SU-DHL-6 (cell line): Measurements from ENCODE around the gene NMNAT2.

Experiments used
- H2AFZ ChIP-seq: fragments of 200-600 bp; sonication (generic); 2 replicates; pipeline ENCODE4 v1.6.1; 2014; ENCODE audit warnings: low read depth, mild to moderate bottlenecking, moderate library complexity, mixed read lengths, antibody characterized with exemption, low read length; ENCODE audit not compliant: severe bottlenecking
- H3F3A ChIP-seq: fragments of 200-600 bp; shearing (Covaris generic); 2 replicates; pipeline ENCODE4 v1.6.0; 2016; ENCODE audit warnings: antibody characterized with exemption, mild to moderate bottlenecking; ENCODE audit not compliant: insufficient read depth
- H3K27ac ChIP-seq: fragments of 200-600 bp; sonication (generic); 2 replicates; pipeline ENCODE4 v1.5.1; 2016; ENCODE audit warnings: low read depth, mild to moderate bottlenecking, low read length, moderate library complexity, mixed read lengths
- H3K27me3 ChIP-seq: fragments of 200-600 bp; sonication (generic), shearing (Covaris generic); 2 replicates; pipeline ENCODE4 v1.6.0; 2014; ENCODE audit warnings: mild to moderate bottlenecking, low read length
- H3K36me3 ChIP-seq: fragments of 200-600 bp; sonication (generic); 2 replicates; pipeline ENCODE4 v1.6.1; 2014; ENCODE audit warnings: mild to moderate bottlenecking, low read length, mixed read lengths
- H3K4me2 ChIP-seq: fragments of 300-600, 200-600 bp; shearing (Covaris generic), sonication (generic); 2 replicates; pipeline ENCODE4 v1.6.0; 2014; ENCODE audit warnings: low read length, low read depth, mild to moderate bottlenecking; ENCODE audit not compliant: poor library complexity, severe bottlenecking
- H3K4me3 ChIP-seq: fragments of 200-600 bp; sonication (generic); 2 replicates; pipeline ENCODE4 v1.5.1; 2014; ENCODE audit warnings: antibody characterized with exemption, low read length, mild to moderate bottlenecking, mixed read lengths; ENCODE audit not compliant: insufficient read depth, poor library complexity, severe bottlenecking
- H3K79me2 ChIP-seq: fragments of 200-600 bp; sonication (generic); 2 replicates; pipeline ENCODE4 v1.6.1; 2014; ENCODE audit warnings: mild to moderate bottlenecking, low read length, moderate library complexity; ENCODE audit not compliant: insufficient read depth
- H3K9ac ChIP-seq: fragments of 200-600 bp; sonication (generic); 2 replicates; pipeline ENCODE4 v1.7.0; 2014; ENCODE audit warnings: mild to moderate bottlenecking, low read length
- H3K9me2 ChIP-seq: fragments of 200-600 bp; sonication (generic); replicated peaks from 2 replicates; pipeline ENCODE4 v1.6.1; 2014; ENCODE audit warnings: low read length; ENCODE audit not compliant: insufficient read depth
- H3K9me3 ChIP-seq: fragments of 200-600 bp; sonication (generic); 2 replicates; pipeline ENCODE4 v1.6.1; 2014; ENCODE audit warnings: low read length, mixed read lengths; ENCODE audit not compliant: insufficient read depth
- H4K20me1 ChIP-seq: fragments of 200-600 bp; sonication (generic); 2 replicates; pipeline ENCODE4 v1.6.1; 2014; ENCODE audit warnings: low read depth, mild to moderate bottlenecking, antibody characterized with exemption, low read length, moderate library complexity, mixed read lengths
- EZH2phosphoT487 ChIP-seq: fragments of 200-600 bp; sonication (generic), shearing (Covaris generic); conservative IDR thresholded peaks from 2 replicates; pipeline ENCODE4 v1.6.1; 2018; ENCODE audit warnings: mild to moderate bottlenecking, antibody characterized with exemption, low read length, moderate library complexity, mixed read lengths
- TF ChIP-seq, protein P1 (sequence below): fragments of 200-600 bp; sonication (generic); IDR thresholded peaks from one replicate; pipeline ENCODE4 v1.5.1; 2017; ENCODE audit warnings: antibody characterized with exemption, mild to moderate bottlenecking, low read length, moderate library complexity; ENCODE audit not compliant: insufficient read depth, poor library complexity, severe bottlenecking

NMNAT2 gene

DNA sequence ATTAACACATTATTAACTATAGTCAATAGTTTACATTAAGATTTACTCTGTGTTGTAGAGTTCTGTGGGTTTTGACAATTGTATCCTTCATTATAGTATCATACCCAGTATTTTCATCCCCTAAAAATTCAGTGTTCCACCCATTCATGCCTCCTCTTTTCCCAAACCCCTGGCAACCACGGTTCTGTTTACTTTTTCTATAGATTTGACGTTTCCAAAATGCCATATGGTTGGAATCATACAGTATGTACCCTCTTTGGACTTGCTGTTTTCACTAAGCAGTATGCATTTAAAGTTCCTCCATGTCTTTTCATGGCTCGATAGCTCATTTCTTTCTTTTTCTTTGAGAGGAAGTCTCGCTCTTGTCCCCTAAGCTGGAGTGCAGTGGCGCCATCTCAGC lies 122.7 kb downstream of the NMNAT2 start:
- Histone ChIP-seq H3F3A (no peaks in the 10 kb centered on the region), H3K9me3 (no peaks in the 10 kb centered on the region), H3K9ac (no peak overlapping the region), H3K36me3 (no peaks in the 10 kb centered on the region), H4K20me1 (no peaks in the 10 kb centered on the region), H2AFZ (no peak overlapping the region), H3K4me2 (no peak overlapping the region), H3K4me3 (no peak overlapping the region), H3K27ac (no peak overlapping the region), H3K79me2 (no peaks in the 10 kb centered on the region), H3K9me2 (no peaks in the 10 kb centered on the region), H3K27me3 (no peaks in the 10 kb centered on the region)
- no peak for TF ChIP-seq EZH2phosphoT487
- TF ChIP-seq, protein P1, sequence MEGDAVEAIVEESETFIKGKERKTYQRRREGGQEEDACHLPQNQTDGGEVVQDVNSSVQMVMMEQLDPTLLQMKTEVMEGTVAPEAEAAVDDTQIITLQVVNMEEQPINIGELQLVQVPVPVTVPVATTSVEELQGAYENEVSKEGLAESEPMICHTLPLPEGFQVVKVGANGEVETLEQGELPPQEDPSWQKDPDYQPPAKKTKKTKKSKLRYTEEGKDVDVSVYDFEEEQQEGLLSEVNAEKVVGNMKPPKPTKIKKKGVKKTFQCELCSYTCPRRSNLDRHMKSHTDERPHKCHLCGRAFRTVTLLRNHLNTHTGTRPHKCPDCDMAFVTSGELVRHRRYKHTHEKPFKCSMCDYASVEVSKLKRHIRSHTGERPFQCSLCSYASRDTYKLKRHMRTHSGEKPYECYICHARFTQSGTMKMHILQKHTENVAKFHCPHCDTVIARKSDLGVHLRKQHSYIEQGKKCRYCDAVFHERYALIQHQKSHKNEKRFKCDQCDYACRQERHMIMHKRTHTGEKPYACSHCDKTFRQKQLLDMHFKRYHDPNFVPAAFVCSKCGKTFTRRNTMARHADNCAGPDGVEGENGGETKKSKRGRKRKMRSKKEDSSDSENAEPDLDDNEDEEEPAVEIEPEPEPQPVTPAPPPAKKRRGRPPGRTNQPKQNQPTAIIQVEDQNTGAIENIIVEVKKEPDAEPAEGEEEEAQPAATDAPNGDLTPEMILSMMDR: no peak

DNA sequence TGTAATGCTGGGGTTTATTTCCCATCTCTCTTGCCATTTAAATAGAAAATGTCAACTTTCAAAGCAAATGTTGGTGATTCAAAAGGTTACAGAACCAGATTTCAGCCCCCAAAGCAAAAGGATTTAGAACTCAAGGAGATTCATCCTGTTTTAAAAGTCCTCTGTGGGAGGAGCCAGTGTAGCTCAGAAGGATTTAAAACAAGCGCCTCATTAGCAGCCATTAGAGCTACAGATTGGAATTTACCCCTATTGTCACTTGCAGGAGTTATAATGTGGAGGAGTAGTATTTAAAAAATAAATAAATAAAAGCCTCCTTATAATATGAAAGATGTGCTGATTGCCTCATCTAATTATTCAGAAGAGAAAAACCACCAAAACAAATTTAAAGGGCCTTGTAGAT lies 124.3 kb downstream of the NMNAT2 start:
- Histone ChIP-seq H3K36me3 (no peaks in the 10 kb centered on the region), H3K4me2 (no peak overlapping the region), H3K9me2 (no peaks in the 10 kb centered on the region), H2AFZ (no peak overlapping the region), H3K79me2 (no peaks in the 10 kb centered on the region), H3K27ac (no peak overlapping the region), H3K9ac (no peak overlapping the region), H4K20me1 (no peaks in the 10 kb centered on the region), H3F3A (no peaks in the 10 kb centered on the region), H3K9me3 (no peaks in the 10 kb centered on the region), H3K27me3 (no peaks in the 10 kb centered on the region), H3K4me3 (no peak overlapping the region)
- TF ChIP-seq EZH2phosphoT487: no peak
- TF ChIP-seq, protein P1: no peak

DNA sequence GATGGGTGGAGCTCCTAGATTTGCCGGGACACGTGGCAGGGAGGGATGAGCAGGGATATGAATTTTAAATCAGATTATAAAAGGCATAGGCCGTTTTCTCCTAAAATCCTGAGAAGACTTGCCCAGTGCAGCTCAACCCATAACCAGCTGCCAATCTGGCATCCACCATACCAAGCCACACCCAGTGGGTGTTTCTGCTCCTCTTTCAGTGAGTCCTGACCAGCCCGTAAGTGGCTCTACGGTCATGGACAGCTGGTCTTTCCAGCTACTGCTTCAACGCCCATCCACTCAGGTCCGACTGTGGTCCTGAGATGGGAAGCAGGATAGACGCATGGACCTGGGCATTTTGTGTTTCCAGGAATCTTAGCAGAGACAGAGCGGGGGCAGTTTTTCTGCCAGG lies 124.9 kb downstream of the NMNAT2 start:
- Histone ChIP-seq H3K9ac (no peak overlapping the region), H3K9me3 (no peaks in the 10 kb centered on the region), H3K27me3 (no peaks in the 10 kb centered on the region), H3K4me2 (no peak overlapping the region), H3F3A (no peaks in the 10 kb centered on the region), H3K4me3 (no peak overlapping the region), H2AFZ (no peak overlapping the region), H3K36me3 (no peaks in the 10 kb centered on the region), H3K79me2 (no peaks in the 10 kb centered on the region), H3K9me2 (no peaks in the 10 kb centered on the region), H4K20me1 (no peaks in the 10 kb centered on the region), H3K27ac (no peak overlapping the region)
- TF ChIP-seq, protein P1: no peak
- no peak for TF ChIP-seq EZH2phosphoT487
